HS-27A (cell line): ENCODE data around the gene ITM2B.

Experiments used
- DNase-seq: peaks from one replicate; pipeline ENCODE4 v3.0.0-alpha.2; 2012; ENCODE audit warnings: low read depth, missing footprints

The ITM2B gene

DNA sequence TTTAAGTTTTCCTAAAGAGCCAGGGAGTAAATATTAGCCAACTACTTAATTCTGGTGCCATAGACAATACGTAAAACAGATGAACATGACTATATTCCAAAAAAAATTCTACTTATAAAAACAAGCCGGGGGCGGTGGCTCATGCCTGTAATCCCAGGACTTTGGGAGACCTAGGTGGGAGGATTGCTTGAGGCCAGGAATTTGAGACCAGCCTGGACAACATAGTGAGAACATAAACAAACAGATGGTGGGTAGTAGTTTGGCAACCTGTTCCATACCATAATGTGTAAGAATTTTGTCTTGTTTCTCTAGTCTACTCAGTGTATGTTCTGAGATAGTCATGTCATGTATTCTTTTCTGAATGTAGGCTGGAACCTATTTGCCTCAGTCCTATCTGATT, 25.4 kb downstream of the ITM2B start:
- DNase-seq: no peak

DNA sequence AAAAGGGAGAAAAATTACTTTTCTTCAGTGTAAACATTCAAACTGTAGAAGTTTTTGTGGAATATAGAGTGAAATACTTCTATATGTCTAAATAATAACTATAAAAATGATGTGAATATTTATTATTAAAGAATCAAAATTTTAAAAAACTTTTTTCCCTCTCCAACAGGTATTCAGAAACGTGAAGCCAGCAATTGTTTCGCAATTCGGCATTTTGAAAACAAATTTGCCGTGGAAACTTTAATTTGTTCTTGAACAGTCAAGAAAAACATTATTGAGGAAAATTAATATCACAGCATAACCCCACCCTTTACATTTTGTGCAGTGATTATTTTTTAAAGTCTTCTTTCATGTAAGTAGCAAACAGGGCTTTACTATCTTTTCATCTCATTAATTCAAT, 28.0 kb downstream of the ITM2B start:
- no peak for DNase-seq

DNA sequence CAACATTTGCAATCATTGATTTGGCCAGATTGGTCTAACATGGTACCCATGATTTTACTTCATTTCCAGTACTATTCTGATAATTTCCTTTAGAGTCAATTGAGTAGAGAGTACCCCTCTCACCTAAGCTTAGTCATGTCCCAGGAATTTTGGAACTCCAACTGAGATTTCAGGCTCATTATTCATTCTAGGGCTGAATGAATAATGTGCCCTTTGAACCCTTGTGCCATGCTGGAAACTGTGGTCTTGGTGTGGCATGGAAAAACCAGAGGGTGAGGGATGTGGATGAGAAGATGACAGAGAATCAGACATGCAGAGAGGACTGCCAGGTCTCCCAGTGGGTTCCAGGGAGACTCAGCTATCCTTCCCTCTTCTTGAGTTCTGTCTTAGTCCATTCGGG, 30.2 kb downstream of the ITM2B start:
- DNase-seq: no peak

DNA sequence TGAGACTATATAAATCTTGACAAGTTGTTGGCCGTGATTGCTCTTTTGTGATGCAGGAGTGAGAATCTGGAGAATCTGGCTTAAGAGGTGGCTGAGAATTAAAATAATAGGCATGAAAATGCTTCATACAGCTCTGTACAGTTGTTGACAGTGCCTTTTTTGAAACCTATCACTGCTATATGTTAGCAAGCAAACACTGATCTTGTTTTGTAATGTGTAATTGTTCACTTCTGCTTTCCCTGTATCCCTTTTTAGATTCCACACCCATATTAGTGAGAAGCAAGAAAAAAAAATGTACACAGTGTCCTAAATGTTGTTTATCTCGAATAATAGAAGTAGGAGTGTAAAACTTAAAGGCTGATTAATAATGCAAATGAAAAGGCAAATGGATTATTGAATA, 31.1 kb downstream of the ITM2B start:
- DNase-seq: no peak

DNA sequence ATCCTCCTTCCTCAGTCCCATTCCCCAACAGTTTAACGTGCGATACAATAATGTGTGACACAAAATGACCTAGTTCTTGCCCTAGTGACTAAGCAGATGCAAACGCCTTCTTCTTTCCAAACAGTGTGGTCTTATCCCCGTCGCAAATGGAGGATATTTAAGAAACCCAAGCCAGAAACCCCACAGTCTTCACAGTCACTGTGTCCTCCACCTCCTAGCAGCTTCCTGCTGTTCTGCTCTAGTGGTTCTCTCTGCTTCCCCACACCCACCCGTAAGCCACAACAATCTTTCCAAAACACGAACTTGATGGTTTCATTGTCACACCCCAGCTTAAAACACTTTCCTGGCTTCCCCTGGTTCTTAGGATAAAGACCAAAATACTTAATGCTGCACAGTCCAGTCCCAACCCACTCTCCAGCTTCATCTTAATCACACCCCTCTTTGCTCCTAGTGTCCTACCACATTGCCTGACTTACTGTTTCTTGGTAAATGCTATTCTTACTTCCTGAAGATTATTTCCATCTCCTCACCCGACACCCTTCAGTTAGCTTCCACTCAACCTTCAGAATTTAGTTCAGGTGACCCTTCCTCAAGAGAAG, 32.3 kb downstream of the ITM2B start:
- DNase-seq: no peak

DNA sequence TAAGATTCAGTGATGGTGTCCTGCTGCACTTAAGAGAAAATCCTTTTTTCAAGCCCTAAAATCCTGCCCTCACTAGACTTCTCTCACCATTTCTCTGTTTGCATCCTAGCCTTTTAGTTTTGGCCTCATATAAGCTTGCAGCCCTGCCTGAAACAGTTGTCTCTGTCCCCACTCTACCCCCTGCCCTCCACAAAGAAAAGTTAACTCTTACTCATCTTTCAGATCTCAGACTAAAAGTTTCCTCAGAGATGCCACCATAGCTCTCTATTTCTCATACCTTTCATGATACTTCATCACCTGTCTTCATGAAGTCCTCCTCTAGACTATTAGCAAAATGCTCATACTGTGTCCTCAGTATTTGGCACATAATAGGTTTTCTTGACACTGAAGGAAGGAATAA, 33.1 kb downstream of the ITM2B start:
- no peak for DNase-seq

DNA sequence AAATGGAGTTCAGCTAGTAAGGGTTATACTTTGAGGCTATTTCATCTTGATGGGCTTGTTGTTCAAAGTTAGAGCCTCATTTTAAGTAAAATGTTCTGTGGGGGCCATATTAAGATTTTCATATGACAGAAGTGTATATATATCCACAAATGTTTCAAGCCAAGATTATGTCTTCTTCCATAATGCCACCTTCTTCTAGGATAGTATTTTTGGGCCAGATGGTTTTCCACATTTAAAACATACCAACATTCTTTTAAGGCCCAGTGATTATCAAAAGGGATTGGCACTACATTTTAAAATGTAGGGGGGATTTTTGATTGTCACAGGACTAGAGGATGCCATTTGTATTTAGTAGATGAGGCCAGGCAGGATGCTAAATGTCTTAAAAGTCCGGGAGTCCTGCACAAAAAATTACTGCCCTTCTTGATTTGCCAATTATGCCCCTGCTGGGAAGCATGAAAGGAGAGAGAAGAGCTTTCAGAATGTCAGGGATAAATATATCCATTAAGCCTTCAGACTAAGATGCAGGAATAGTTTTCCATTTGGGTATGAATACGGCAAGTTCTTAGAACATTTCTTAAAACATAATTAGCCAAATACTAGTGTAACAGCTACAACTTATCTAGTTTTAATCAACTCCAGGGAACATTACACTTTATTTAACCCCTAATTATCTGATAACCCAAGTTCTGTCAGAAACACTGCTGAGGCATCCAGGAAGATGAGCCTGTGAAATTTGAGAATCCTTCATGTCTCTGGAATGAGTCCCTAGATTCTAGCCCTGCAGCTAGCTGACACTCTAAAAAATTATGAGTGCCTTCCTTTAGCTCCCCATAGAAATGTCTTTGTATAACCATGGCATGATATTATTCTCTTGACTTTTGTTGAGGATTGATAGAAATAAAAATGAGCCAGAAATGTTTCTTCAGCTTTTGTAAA, 34.0 kb downstream of the ITM2B start:
- no peak for DNase-seq

DNA sequence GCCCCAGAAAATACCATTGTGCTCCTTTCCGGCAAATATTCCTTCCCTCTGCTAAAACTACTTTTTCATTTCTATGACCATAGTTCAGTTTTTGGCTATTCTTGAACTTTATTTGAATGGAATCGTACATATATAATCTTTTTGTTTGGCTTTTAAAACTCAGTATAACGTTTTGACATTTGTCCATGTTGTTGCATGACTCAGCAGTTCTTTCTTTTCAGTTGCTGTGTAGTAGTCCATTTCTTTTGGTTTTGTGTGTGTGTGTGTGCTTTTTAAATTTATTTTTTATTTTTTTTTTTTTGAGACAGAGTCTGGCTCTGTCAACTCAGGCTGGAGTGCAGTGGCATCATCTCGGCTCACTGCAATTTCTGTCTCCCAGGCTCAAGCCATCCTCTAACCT, 35.0 kb downstream of the ITM2B start:
- no peak for DNase-seq

DNA sequence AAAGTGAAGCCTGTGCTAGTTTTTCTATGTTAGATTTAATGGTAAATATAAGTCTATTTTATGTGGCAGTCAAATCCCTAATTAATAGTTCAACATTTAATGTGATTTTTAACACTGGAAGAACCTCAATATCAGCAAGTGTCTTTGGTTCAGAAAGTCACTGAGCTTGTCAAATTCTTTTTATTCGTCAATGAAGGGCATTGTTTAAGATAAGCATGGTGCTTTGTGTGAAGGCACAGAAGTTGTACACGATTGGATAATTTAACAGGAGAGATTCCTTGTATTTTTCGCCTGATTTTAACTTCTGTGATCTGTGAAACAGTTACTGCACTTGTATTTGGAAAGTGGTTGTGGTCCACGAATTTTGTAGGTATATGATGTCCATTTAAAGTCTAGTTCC, 40.3 kb downstream of the ITM2B start:
- no peak for DNase-seq

DNA sequence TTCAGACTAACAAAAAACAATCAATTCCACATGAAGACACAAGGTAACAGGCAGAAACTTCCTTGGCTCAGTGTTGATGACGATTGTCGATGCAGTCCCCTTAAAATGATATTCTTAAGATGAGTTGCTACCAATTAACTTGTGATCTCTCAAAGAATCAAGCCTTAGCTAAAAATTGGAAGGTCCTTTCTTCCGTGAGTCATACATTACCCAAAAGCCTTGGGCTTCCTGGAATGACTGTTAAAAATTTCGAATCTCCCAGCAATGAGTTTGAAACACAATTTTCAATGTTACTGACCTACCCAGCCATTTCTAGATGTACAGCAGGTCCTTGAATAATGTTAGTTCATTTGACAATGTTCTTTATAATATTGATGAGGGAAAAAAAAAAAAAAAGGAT, 42.5 kb downstream of the ITM2B start:
- no peak for DNase-seq

DNA sequence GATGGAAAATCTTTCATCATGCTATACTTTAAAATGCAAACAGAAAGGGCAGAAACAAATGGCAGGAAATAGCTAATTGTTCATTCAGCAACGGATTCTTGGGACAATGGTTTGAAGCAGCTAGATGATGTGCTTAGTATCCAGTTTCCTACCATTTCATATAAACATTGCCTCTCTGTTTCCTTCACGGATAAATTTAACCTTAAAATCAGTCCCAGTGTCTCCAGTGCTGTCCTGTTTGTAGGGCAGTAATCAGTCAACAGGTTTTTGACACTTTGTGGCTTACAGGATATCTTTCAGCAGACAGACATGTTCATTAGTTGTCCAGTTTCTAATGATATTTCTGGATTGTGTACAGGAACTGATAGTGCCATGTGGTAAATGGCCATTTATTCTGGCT, 45.8 kb downstream of the ITM2B start:
- DNase-seq: no peak

DNA sequence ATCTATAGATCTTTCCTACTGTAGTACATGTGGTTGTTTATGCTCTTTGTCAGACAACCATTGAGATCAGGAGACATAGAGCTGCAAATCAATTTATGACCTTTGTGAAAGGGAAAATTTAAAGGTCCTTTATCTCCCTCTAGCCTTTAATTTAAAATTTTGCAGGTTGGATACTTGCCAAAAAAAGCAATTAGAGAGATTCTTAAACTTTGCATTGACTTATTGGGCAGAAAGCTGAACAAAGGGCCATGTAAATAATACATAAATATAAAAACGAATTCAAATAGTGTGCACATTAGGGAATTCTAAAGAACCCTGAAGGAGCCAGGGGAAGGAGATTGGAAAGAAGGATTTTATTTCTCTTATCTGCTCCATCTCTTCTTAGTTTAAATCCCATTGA, 48.5 kb downstream of the ITM2B start:
- DNase-seq: no peak

DNA sequence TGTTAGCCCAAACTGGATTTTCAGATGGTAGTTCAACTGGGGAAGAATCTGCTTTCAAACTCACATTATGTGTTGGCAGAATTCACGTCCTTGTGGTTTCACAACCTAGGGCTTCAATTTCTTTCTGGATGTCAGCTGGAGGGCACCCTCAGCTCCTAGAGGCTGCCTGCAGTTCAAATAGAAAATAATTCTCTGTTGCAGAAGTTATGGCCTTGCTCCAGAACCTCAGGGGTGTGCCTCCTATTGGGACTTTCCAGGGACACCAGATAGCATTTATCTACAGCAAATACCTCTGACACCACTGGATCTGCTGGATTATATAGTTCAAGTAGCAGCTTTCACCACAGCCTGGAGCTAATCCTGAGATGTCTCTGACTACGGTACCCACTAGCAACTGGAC, 58.7 kb downstream of the ITM2B start:
- no peak for DNase-seq

DNA sequence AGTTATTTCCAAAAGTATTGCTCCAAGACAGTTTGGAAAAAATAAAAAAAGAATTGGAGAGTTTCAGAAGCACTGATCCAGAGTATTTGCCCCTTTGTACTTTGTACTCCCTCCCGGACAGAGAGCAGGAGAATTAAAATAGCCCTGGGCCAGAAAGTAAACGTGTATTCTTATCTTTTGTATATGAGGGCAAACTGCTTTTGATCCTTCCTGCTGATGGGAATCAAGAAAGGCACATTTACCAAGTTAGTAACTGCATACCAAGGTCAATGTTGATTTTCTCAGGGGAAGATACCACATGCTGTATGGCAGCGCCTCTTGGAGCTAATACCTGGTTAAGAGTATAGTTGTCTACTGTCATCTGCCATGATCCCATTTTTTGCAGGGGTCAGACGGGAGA, 59.6 kb downstream of the ITM2B start:
- DNase-seq: no peak

DNA sequence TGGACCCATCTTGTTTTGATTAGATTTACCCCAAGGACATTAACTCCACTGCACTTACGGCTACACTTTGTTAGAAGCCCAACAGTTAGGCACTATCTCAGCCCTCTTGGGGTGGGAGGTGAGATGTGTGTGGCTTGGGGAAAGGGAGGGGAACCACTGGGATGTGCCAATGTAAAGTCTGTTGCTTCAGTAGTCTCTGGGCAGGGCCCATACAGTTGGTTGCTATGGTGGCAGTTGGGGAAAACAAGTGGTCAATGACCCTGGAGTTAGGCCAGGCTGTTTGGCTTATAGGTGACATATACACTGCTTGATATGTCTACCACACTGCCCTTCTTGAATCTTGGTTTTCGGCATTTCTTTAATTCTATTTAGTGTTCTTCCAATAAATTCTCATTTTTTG, 61.6 kb downstream of the ITM2B start:
- DNase-seq: no peak

DNA sequence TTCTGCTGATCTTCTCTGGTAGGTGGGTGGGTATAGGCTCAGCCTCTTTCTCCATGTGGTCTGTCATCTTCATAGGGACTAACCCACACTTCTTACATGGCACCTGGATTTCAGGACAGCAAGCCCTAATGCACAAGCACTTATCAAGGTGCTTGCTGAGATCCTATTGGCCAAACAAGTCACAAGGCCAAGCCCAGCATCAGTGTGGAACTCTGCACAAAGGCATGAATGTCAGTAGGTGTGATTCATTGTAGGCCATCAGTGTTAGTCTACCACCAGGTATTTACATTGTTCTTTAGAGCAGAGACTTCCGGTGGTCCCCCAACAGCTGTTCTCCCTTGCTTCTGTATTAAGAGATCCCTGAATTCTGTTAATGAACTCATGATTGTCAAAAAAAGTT, 62.3 kb downstream of the ITM2B start:
- DNase-seq: no peak

DNA sequence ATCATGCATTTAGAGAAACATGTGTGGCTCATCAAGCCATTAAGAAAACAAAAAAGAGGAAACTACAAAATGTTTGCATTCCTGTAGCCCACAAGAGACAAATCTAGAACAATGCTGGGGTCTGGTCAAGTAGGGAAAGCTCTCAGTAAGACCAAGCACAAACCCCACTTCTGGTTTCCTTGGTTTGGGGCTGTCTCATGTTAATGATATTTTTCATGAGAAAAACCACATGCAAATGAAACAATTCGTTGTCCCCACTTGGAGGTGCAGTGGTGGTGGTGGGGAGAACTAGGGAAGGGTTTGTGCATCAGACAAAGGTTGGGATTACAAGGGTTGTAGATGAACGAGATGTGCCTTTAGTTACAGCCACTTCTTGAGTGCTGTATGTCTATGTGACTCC, 63.5 kb downstream of the ITM2B start:
- DNase-seq: no peak

DNA sequence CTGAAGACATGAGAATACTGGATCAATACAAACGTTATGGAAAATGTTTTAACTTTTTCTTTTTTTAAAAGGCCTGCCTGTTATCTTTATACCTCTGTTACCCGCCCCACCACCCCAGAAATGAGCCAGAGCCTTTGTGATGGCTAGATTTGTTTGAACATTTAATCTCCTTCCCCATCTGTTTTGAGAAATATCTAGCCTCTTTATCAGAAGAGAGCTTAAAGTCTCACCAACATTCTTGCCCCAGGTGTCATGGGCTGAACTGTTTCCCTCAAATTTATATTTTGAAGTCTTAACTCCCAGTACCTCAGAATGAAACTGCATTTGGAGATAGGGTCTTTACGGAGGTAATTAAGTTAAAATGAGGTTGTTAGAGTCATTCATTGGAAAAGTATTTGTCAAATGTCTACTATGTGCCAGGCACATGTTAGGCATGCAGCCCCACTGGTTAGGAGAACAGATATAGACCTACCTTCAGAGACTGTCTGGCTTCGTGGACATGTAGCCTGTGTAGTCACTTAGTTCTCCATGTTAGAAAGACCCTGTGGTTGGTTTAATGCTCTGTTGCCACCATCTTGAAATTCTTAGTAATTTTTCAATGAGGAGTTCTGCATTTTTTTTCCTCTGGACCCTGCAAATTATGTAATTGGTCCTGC, 64.3 kb downstream of the ITM2B start:
- DNase-seq: no peak

DNA sequence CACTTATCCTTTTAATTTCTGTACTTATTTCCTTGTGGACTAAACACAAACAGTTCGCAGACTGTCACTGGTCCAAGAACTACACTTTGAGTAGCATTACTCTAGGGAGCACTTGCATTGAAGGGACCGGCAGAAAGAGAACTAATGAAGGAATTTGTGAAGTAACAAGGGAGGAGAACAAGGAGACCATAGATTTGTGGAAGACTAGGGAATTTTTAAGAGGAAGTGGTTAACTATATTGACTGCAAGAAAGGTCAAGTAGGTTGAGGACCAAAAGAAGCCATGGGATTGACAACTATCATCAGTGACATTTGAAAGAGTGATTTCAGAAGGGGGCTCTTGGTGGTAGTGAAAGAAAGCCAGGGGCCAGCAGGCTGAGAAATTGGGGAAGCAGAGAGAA, 66.6 kb downstream of the ITM2B start:
- no peak for DNase-seq

DNA sequence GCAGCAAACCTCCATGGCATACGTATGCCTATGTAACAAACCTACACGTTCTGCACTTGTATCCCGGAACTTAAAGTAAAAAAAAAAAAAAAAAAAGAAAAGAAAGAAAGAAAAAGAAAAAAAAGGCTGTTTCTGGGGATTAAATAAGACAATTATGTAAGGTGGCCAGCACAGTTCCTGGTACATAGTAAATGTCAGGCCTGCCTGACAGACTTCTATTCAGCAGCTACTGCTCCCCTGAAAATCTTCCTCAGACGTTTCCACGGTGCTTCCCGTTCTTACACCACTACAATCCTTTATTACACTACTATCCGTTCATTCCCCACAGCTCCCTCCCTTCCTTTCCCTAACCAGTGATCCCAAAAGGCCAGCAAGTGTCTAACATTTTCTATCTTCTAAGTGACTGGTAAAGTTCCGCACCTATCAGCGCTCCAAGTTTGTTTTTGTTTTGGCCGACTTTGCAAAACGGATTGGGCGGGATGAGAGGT, 69.9 kb downstream of the ITM2B start:
- peak; percentile 33 for DNase-seq

DNA sequence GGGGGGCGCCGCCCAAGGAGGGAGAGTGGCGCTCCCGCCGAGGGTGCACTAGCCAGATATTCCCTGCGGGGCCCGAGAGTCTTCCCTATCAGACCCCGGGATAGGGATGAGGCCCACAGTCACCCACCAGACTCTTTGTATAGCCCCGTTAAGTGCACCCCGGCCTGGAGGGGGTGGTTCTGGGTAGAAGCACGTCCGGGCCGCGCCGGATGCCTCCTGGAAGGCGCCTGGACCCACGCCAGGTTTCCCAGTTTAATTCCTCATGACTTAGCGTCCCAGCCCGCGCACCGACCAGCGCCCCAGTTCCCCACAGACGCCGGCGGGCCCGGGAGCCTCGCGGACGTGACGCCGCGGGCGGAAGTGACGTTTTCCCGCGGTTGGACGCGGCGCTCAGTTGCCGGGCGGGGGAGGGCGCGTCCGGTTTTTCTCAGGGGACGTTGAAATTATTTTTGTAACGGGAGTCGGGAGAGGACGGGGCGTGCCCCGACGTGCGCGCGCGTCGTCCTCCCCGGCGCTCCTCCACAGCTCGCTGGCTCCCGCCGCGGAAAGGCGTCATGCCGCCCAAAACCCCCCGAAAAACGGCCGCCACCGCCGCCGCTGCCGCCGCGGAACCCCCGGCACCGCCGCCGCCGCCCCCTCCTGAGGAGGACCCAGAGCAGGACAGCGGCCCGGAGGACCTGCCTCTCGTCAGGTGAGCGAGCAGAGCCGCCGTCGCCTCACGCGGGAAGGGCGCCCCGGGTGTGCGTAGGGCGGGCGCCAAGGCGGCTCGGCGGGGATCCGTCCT, 70.5 kb downstream of the ITM2B start, which contains the start of gene RB1:
Gene RB1, plus strand, starts transcription at position 393 of the 784 bp plus-strand sequence. Its CDS starts 162 bp downstream, at position 555.
- DNase-seq: peak; percentile 71
